Common myeloid progenitor, CD34-positive (primary cell): ENCODE results near the gene FAM135A.
"Not testable (repeated sequence)": the region's sequence is repeated elsewhere in the genome, so short reads cannot be mapped to it uniquely, and the experiment has no call there.

Experiments used
- CTCF ChIA-PET: fragments of 350-600 bp; sonication (Branson Sonifier 250); formaldehyde crosslinking; loops from one replicate; lab custom pipeline; 2021; ENCODE audit warnings: antibody characterized with exemption; lab: Charles Lee
- POLR2A ChIA-PET: fragments of 350-600 bp; sonication (Branson Sonifier 250); formaldehyde crosslinking; loops from one replicate; lab custom pipeline; 2021; ENCODE audit warnings: antibody characterized with exemption; lab: Charles Lee
- DNase-seq, 3 donors: peaks; one replicate each; pipeline versions ENCODE4 v3.0.0 to v3.0.0-alpha.2; 2013
- H3K27ac ChIP-seq, 2 experiments: 1 replicate in 1 of 2; 2 replicates in 1 of 2; pipeline ENCODE4 v1.7.0; 2013; ENCODE audit warnings: inconsistent platforms in 2 of 2, low read length in 2 of 2, mild to moderate bottlenecking in 2 of 2, low read depth in 1 of 2, moderate library complexity in 1 of 2; ENCODE audit not compliant: severe bottlenecking in 2 of 2, insufficient read depth in 1 of 2, poor library complexity in 1 of 2
- H3K27me3 ChIP-seq, 5 experiments: replicated peaks in 2 of 5; 1 replicate in 3 of 5; 2 replicates in 2 of 5; pipeline versions ENCODE4 v1.6.1 to v1.7.0; 2013; ENCODE audit warnings: low read length in 4 of 5, mild to moderate bottlenecking in 2 of 5, moderate library complexity in 2 of 5, inconsistent platforms in 1 of 5; ENCODE audit not compliant: insufficient read depth in 5 of 5, control insufficient read depth in 4 of 5
- H3K36me3 ChIP-seq, 4 experiments: 1 replicate in 2 of 4; 2 replicates in 2 of 4; pipeline versions ENCODE4 v1.6.1 to v1.7.0; 2013; ENCODE audit warnings: low read length in 3 of 4, control low read depth in 1 of 4, mild to moderate bottlenecking in 1 of 4; ENCODE audit not compliant: control insufficient read depth in 4 of 4, insufficient read depth in 4 of 4
- H3K4me1 ChIP-seq, 4 experiments: 1 replicate in 3 of 4; 2 replicates in 1 of 4; pipeline versions ENCODE4 v1.6.1 to v1.7.1; 2013; ENCODE audit warnings: low read length in 3 of 4, mild to moderate bottlenecking in 3 of 4, control low read depth in 1 of 4, inconsistent platforms in 1 of 4, moderate library complexity in 1 of 4; ENCODE audit not compliant: control insufficient read depth in 4 of 4, insufficient read depth in 4 of 4; ENCODE audit errors: control extremely low read depth in 1 of 4
- H3K4me3 ChIP-seq, 7 experiments: 1 replicate in 4 of 7; 2 replicates in 3 of 7; pipeline versions ENCODE4 v1.5.1 to v1.7.0; 2013; ENCODE audit warnings: mild to moderate bottlenecking in 7 of 7, low read length in 6 of 7, moderate library complexity in 6 of 7, inconsistent platforms in 2 of 7, low read depth in 2 of 7, control low read depth in 1 of 7; ENCODE audit not compliant: insufficient read depth in 4 of 7, control insufficient read depth in 1 of 7; ENCODE audit errors: extremely low read depth in 1 of 7
- H3K9me3 ChIP-seq, 5 experiments: 1 replicate in 4 of 5; 2 replicates in 1 of 5; pipeline versions ENCODE4 v1.6.1 to v1.7.1; 2013; ENCODE audit warnings: low read length in 4 of 5, mild to moderate bottlenecking in 2 of 5, inconsistent platforms in 1 of 5, low read depth in 1 of 5, moderate library complexity in 1 of 5; ENCODE audit not compliant: control insufficient read depth in 4 of 5, insufficient read depth in 2 of 5; ENCODE audit errors: control extremely low read depth in 1 of 5
- WGBS: methylation state at CpG from one replicate; pipeline ENCODE4 v1.1.5; 2013; ENCODE audit not compliant: insufficient coverage; 5-methylcytosine and 5-hydroxymethylcytosine counted together

The FAM135A gene

GRCh38 chr6:70551566-70551965 lies 138.3 kb downstream of the FAM135A start:
- CTCF ChIA-PET: no interaction called here
- POLR2A ChIA-PET: no interaction called here

GRCh38 chr6:70552286-70552940 lies 139.1 kb downstream of the FAM135A start:
- DNase-seq, CTCF ChIA-PET, H3K27ac ChIP-seq, H3K4me1 ChIP-seq, POLR2A ChIA-PET, H3K4me3 ChIP-seq, H3K27me3 ChIP-seq, H3K9me3 ChIP-seq: not testable (repeated sequence)
- H3K36me3 ChIP-seq: peaks cover 0 to 11% (median under 1%) of the 10 kb centered on the region in 4 experiments
- WGBS: 100% methylated on average over 6 of the region's 13 CpGs

More at GRCh38 chr6:70551566-70551965, 138.3 kb downstream of the FAM135A start:
- no peak for DNase-seq
- H3K4me3 ChIP-seq: no peak overlapping the region
- no peaks in the 10 kb centered on the region for H3K4me1 ChIP-seq
- H3K36me3 ChIP-seq: peaks cover 0 to 11% (median under 1%) of the 10 kb centered on the region in 4 experiments
- H3K9me3 ChIP-seq: no peaks in the 10 kb centered on the region
- H3K27ac ChIP-seq: no peak overlapping the region
- no CpG with 5 or more reads among the region's 1 CpG for WGBS
- no peaks in the 10 kb centered on the region for H3K27me3 ChIP-seq

- POLR2A ChIA-PET: no interaction called here
- Histone ChIP-seq H3K27ac (no peak overlapping the region), H3K36me3 (peaks cover 0 to 11% (median under 1%) of the 10 kb centered on the region in 4 experiments), H3K4me1 (no peaks in the 10 kb centered on the region), H3K27me3 (no peaks in the 10 kb centered on the region), H3K9me3 (no peaks in the 10 kb centered on the region), H3K4me3 (no peak overlapping the region)
- WGBS: 100% methylated on average over 1 of the region's 1 CpG
- no peak for DNase-seq
- CTCF ChIA-PET: no interaction called here
These were observed 139.7 kb downstream of the FAM135A start for GRCh38 chr6:70552974-70553373.

- no peaks in the 10 kb centered on the region for H3K4me1 ChIP-seq
- peaks cover 0 to 2% (median 0%) of the 10 kb centered on the region in 4 experiments for H3K36me3 ChIP-seq
- no peaks in the 10 kb centered on the region for H3K27me3 ChIP-seq
- ChIA-PET CTCF (interaction anchor here (1.6 kb wide), 1 partner anchor 11 kb away, joined by 9 read pairs; no protein-coding TSS in a partner anchor), POLR2A (interaction anchor here (0.6 kb wide), 1 partner anchor 18 kb away, joined by 3 read pairs; no protein-coding TSS in a partner anchor)
- no peak overlapping the region for H3K27ac ChIP-seq
- no peaks in the 10 kb centered on the region for H3K9me3 ChIP-seq
- H3K4me3 ChIP-seq: no peak overlapping the region
- no peak for DNase-seq
- WGBS: no CpG with 5 or more reads among the region's 1 CpG
These were observed 144.7 kb downstream of the FAM135A start for GRCh38 chr6:70557998-70558397.

GRCh38 chr6:70562401-70562800 lies 149.1 kb downstream of the FAM135A start:
- H3K27ac ChIP-seq, H3K4me3 ChIP-seq, H3K27me3 ChIP-seq, POLR2A ChIA-PET, H3K9me3 ChIP-seq, H3K4me1 ChIP-seq, H3K36me3 ChIP-seq, DNase-seq, CTCF ChIA-PET: not testable (repeated sequence)
- WGBS: no CpG with 5 or more reads among the region's 2 CpGs

GRCh38 chr6:70563530-70563929 lies 150.2 kb downstream of the FAM135A start:
- 100% methylated on average over 3 of the region's 6 CpGs for WGBS
- CTCF ChIA-PET: no interaction called here
- POLR2A ChIA-PET: no interaction called here

GRCh38 chr6:70566751-70567382 lies 153.6 kb downstream of the FAM135A start, which contains the start of gene SDHAF4:
Gene SDHAF4, plus strand, starts transcription at chr6:70566930. Its CDS starts 11 bp downstream, at chr6:70566941.
- Histone ChIP-seq H3K27ac (peak within 1 kb of the TSS; percentile 46 to 77), H3K27me3 (no peaks in the 10 kb centered on the region), H3K36me3 (peaks cover 0 to 7% (median 3%) of the 10 kb centered on the region in 4 experiments), H3K4me3 (peak within 1 kb of the TSS; percentile 60 to 90 (median 84)), H3K9me3 (peaks cover 0 to 2% (median 0%) of the 10 kb centered on the region in 5 experiments), H3K4me1 (peaks cover 0 to 13% (median 4%) of the 10 kb centered on the region in 4 experiments)
- ChIA-PET POLR2A (no interaction called here), CTCF (interaction anchor here (1.7 kb wide), 1 partner anchor 91 kb away, joined by 3 read pairs; no protein-coding TSS in a partner anchor)
- DNase-seq: peak; percentile 89 to 94 (median 92)
- WGBS: 0% methylated on average over 44 of the region's 49 CpGs

More at GRCh38 chr6:70563530-70563929, 150.2 kb downstream of the FAM135A start:
- peaks cover 0 to 13% (median 4%) of the 10 kb centered on the region in 4 experiments for H3K4me1 ChIP-seq
- DNase-seq: no peak
- H3K27me3 ChIP-seq: no peaks in the 10 kb centered on the region
- no peaks in the 10 kb centered on the region for H3K9me3 ChIP-seq
- no peak overlapping the region for H3K4me3 ChIP-seq
- no peak overlapping the region for H3K27ac ChIP-seq
- peaks cover 0 to 2% (median 1%) of the 10 kb centered on the region in 4 experiments for H3K36me3 ChIP-seq
